ENCODE measurements around the gene CLHC1.
"Not testable (repeated sequence)": the region's sequence is repeated elsewhere in the genome, so short reads cannot be mapped to it uniquely, and the experiment has no call there.

Gene CLHC1

DNA sequence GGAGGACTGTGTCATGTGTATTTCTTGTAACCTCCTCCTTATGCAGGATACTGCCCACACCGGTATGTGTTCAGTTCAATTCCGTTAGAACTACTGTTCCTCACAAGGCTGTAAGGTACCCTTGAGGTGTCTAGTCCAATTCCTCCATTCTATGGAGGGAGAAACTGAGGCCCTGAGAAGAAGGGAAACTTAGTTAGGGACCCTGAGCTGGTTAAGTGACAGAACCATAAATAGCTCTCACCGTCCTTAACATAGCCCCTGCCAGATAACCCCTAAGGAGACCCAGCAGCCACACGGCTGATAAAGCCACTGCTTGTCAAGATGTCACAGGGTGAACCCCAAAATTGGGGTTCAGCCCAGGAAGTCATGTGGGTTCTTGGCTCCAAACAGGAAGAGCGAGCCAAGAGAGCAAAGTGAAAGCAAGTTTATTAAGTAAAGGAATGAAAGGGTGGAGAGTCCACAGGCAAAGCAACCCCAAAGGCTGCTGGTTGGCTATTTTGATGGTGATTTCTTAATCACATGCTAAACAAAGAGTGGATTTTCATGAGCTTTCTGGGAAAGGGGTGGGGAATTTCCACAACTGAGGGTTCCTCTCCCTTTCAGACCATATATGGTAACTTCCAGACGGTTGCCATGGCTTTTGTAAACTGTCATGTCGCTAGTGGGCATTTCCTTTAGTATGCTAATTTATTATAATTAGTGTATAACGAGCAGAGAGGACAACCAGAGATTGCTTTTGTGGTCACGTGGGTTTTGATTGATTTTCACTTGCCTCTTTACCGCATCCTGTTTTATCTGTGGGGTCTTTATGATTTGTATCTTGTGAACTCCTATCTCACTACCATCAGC lies 98.4 kb downstream of the CLHC1 start:
- DNase-seq, result peak; percentile 51

DNA sequence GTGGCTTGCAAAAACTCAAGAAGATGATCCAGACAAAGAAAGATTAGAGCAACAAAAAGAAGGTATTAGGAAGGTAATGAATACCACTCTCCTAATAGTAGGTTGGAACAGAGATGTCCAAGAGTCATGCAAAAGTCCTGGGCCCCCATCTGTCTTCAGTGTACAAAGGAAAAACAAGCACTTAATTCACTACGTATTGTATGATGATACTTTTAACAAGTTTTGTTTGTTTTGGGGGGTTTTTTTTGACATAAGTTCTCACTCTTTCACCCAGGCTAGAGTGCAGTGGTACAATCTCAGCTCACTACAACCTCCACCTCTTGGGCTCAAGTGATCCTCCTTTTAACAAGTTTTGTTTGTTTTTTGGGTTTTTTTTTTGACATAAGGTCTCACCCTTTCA lies 101.2 kb downstream of the CLHC1 start:
- DNase-seq, result no peak

DNA sequence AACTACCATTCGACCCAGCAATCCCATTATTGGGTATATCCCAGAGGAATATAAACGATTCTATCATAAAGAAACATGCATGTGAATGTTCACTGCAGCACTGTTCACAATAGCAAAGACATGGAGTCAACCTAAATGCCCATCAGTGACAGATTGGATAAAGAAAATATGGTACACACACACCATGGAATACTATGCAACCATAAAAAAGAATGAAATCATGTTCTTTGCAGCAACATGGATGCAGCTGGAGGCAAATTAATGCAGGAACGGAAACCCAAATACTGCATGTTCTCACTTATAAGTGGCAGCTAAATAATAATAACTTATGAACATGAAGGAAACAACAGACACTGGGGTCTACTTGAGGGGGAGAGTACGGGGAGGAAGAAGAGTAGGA lies 105.5 kb downstream of the CLHC1 start:
- DNase-seq, result not testable (repeated sequence)

All from activated CD4-positive, alpha-beta T cell treated with anti-CD3 and anti-CD28 coated beads for 48 hours (primary cell).